H9 (cell line): ENCODE data around the gene UPK3A. TPM values are rescaled to one million over a fixed set of nuclear protein-coding genes. Genes with fewer than 3 reads are reported as not detected.

Experiments
- DNase-seq: peaks from one replicate; pipeline ENCODE4 v3.0.0-alpha.2; 2017
- H2AFZ ChIP-seq: one replicate; pipeline ENCODE4 v1.6.1; 2013; ENCODE audit warnings: mild to moderate bottlenecking, low read length, control low read depth, moderate library complexity
- H2AK5ac ChIP-seq: 2 replicates; pipeline ENCODE4 v1.6.1; 2013; ENCODE audit warnings: low read length, control low read depth, mixed read lengths; ENCODE audit not compliant: insufficient read length
- H2BK120ac ChIP-seq: one replicate; pipeline ENCODE4 v1.6.1; 2013; ENCODE audit warnings: low read depth, mild to moderate bottlenecking, low read length, control low read depth, inconsistent platforms; ENCODE audit not compliant: poor library complexity, severe bottlenecking
- H2BK12ac ChIP-seq: 2 replicates; pipeline ENCODE4 v1.6.1; 2013; ENCODE audit warnings: low read length, control low read depth, mixed read lengths, low read depth; ENCODE audit not compliant: insufficient read length
- H2BK15ac ChIP-seq: 2 replicates; pipeline ENCODE4 v1.6.1; 2013; ENCODE audit warnings: low read depth, low read length, control low read depth
- H2BK20ac ChIP-seq: one replicate; pipeline ENCODE4 v1.6.1; 2013; ENCODE audit warnings: low read depth, mild to moderate bottlenecking, low read length, control low read depth, inconsistent platforms; ENCODE audit not compliant: poor library complexity, severe bottlenecking
- H2BK5ac ChIP-seq: 2 replicates; pipeline ENCODE4 v1.6.1; 2013; ENCODE audit warnings: low read length, control low read depth, mixed read lengths; ENCODE audit not compliant: insufficient read length
- H3K14ac ChIP-seq: 2 replicates; pipeline ENCODE4 v1.6.1; 2013; ENCODE audit warnings: low read length, control low read depth; ENCODE audit not compliant: insufficient read depth
- H3K18ac ChIP-seq: 2 replicates; pipeline ENCODE4 v1.6.1; 2013; ENCODE audit warnings: low read depth, mild to moderate bottlenecking, mixed read lengths, low read length, control low read depth; ENCODE audit not compliant: insufficient read length
- H3K23ac ChIP-seq: 2 replicates; pipeline ENCODE4 v1.6.1; 2013; ENCODE audit warnings: low read length, control low read depth, mixed read lengths, low read depth; ENCODE audit not compliant: insufficient read length
- H3K23me2 ChIP-seq: 2 replicates; pipeline ENCODE4 v1.6.1; 2013; ENCODE audit warnings: low read depth, mild to moderate bottlenecking, mixed read lengths, low read length, control low read depth; ENCODE audit not compliant: insufficient read length, poor library complexity, severe bottlenecking
- H3K27ac ChIP-seq: 2 replicates; pipeline ENCODE4 v1.5.1; 2013; ENCODE audit warnings: low read length, control low read depth, mixed read lengths, low read depth; ENCODE audit not compliant: insufficient read length
- H3K27me3 ChIP-seq: 2 replicates; pipeline ENCODE4 v1.6.1; 2013; ENCODE audit warnings: low read length, control low read depth, inconsistent platforms; ENCODE audit not compliant: insufficient read depth
- H3K4ac ChIP-seq: 2 replicates; pipeline ENCODE4 v1.6.1; 2013; ENCODE audit warnings: low read depth, mild to moderate bottlenecking, control low read depth, inconsistent platforms, low read length, moderate library complexity
- H3K4me1 ChIP-seq: 2 replicates; pipeline ENCODE4 v1.6.1; 2013; ENCODE audit warnings: low read length, control low read depth, inconsistent platforms; ENCODE audit not compliant: insufficient read depth
- H3K4me2 ChIP-seq: 2 replicates; pipeline ENCODE4 v1.6.1; 2013; ENCODE audit warnings: low read length, control low read depth, mixed read lengths; ENCODE audit not compliant: insufficient read length, insufficient read depth
- H3K56ac ChIP-seq: 2 replicates; pipeline ENCODE4 v1.6.1; 2013; ENCODE audit warnings: low read depth, mild to moderate bottlenecking, mixed read lengths, low read length, control low read depth; ENCODE audit not compliant: insufficient read length
- H3K79me1 ChIP-seq: 2 replicates; pipeline ENCODE4 v1.6.1; 2013; ENCODE audit warnings: low read depth, mild to moderate bottlenecking, moderate library complexity, low read length, control low read depth, inconsistent platforms; ENCODE audit not compliant: insufficient read depth, poor library complexity, severe bottlenecking
- H3K79me2 ChIP-seq: 2 replicates; pipeline ENCODE4 v1.6.1; 2013; ENCODE audit warnings: low read length, control low read depth, inconsistent platforms; ENCODE audit not compliant: insufficient read depth
- H3K9ac ChIP-seq: 2 replicates; pipeline ENCODE4 v1.6.1; 2013; ENCODE audit warnings: low read length, control low read depth, mixed read lengths; ENCODE audit not compliant: insufficient read length; ENCODE audit errors: extremely low read depth
- H3K9me3 ChIP-seq: one replicate; pipeline ENCODE4 v1.6.1; 2013; ENCODE audit warnings: low read depth, low read length, inconsistent platforms; ENCODE audit not compliant: control insufficient read depth
- H3T11ph ChIP-seq: one replicate; pipeline ENCODE4 v1.6.1; 2013; ENCODE audit warnings: mild to moderate bottlenecking, low read length, control low read depth, inconsistent platforms
- H4K20me1 ChIP-seq: one replicate; pipeline ENCODE4 v1.6.1; 2013; ENCODE audit not compliant: control insufficient read depth, insufficient read length, insufficient read depth
- H4K5ac ChIP-seq: 2 replicates; pipeline ENCODE4 v1.6.1; 2013; ENCODE audit warnings: low read depth, mild to moderate bottlenecking, mixed read lengths, low read length, control low read depth; ENCODE audit not compliant: insufficient read length
- H4K8ac ChIP-seq: replicated peaks from 2 replicates; pipeline ENCODE4 v1.6.1; 2013; ENCODE audit warnings: low read length, control low read depth, mixed read lengths, low read depth; ENCODE audit not compliant: insufficient read length
- H4K91ac ChIP-seq: 2 replicates; pipeline ENCODE4 v1.6.1; 2013; ENCODE audit warnings: low read depth, mild to moderate bottlenecking, moderate library complexity, mixed read lengths, low read length, control low read depth; ENCODE audit not compliant: insufficient read length
- H3K27ac Mint-ChIP-seq, 3 experiments: 2 replicates in 2 of 3; 3 replicates in 1 of 3; pipeline ENCODE4 v1.8.0; 2020 to 2021; ENCODE audit warnings: mixed read lengths in 3 of 3, mild to moderate bottlenecking in 1 of 3, moderate library complexity in 1 of 3
- H3K27me3 Mint-ChIP-seq: 2 replicates; pipeline ENCODE4 v1.8.0; 2021; ENCODE audit warnings: low read depth, mild to moderate bottlenecking, moderate library complexity, mixed read lengths
- H3K36me3 Mint-ChIP-seq, 3 experiments: 2 replicates in 2 of 3; 3 replicates in 1 of 3; pipeline ENCODE4 v1.8.0; 2020 to 2021; ENCODE audit warnings: low read depth in 3 of 3, mixed read lengths in 3 of 3; ENCODE audit not compliant: insufficient read depth in 1 of 3
- H3K4me1 Mint-ChIP-seq, 2 experiments: 2 replicates each; pipeline ENCODE4 v1.8.0; 2020; ENCODE audit warnings: mixed read lengths in 2 of 2
- H3K4me3 Mint-ChIP-seq, 2 experiments: 2 replicates in 1 of 2; 3 replicates in 1 of 2; pipeline ENCODE4 v1.8.0; 2020 to 2021; ENCODE audit warnings: mild to moderate bottlenecking in 2 of 2, mixed read lengths in 2 of 2, moderate library complexity in 1 of 2
- H3K9me3 Mint-ChIP-seq, 2 experiments: 2 replicates in 1 of 2; 3 replicates in 1 of 2; pipeline ENCODE4 v1.8.0; 2020; ENCODE audit warnings: mild to moderate bottlenecking in 2 of 2, mixed read lengths in 2 of 2, moderate library complexity in 1 of 2
- CTCF ChIP-seq: fragments of 200-600 bp; sonication (generic); conservative IDR thresholded peaks from 3 replicates; pipeline ENCODE4 v1.8.0; 2021; ENCODE audit warnings: antibody characterized with exemption, mild to moderate bottlenecking
- WGBS: extraction: QIAGEN DNeasy Blood & Tissue Kit; methylation state at CpG from one replicate; pipeline ENCODE4 v1.1.7; 2013; ENCODE audit warnings: missing lambda C conversion rate, low lambda C conversion rate, mixed read lengths; ENCODE audit not compliant: insufficient read length; ENCODE audit errors: extremely low coverage; 5-methylcytosine and 5-hydroxymethylcytosine counted together
- total RNA-seq: library from RNA; stranded (reverse); gene quantifications from 2 replicates; pipeline ENCODE4 v1.2.1, GENCODE V29; 2021

UPK3A gene
- total RNA-seq, 1 experiment from 2014 or later, result not detected

- Histone ChIP-seq H2BK12ac (no peak overlapping the region), H4K5ac (no peak overlapping the region), H3K4me2 (peak overlapping the region; percentile 37), H3K79me2 (no peaks in the 10 kb centered on the region), H3K9me3 (no peaks in the 10 kb centered on the region), H4K8ac (no peak overlapping the region), H2AK5ac (no peak overlapping the region), H3K23ac (no peak overlapping the region), H3K4ac (no peak overlapping the region), H2BK15ac (no peak overlapping the region), H2BK20ac (no peak overlapping the region), H3K23me2 (peaks cover 14% of the 10 kb centered on the region), H2BK5ac (no peak overlapping the region), H3K14ac (peak overlapping the region; percentile 39; the same call in 1 of the 2 replicates), H3T11ph (no peak overlapping the region), H3K18ac (peak overlapping the region; percentile 56), H3K27me3 (no peaks in the 10 kb centered on the region), H3K4me1 (no peaks in the 10 kb centered on the region; the same call in 1 of the 2 replicates), H4K91ac (no peak overlapping the region), H3K79me1 (no peaks in the 10 kb centered on the region), H3K56ac (no peak overlapping the region), H4K20me1 (no peaks in the 10 kb centered on the region), H3K27ac (no peak overlapping the region), H2AFZ (no peak overlapping the region), H2BK120ac (no peak overlapping the region), H3K9ac (no peak overlapping the region)
- peaks cover 31% of the 10 kb centered on the region for H3K27me3 Mint-ChIP-seq
- no CpG with 5 or more reads among the region's 60 CpGs for WGBS
- H3K27ac Mint-ChIP-seq, result peak overlapping the region in 1 of 3 experiments; percentile 92; a peak in 2 of 7 replicates
- H3K4me1 Mint-ChIP-seq, result peaks cover 12 to 18% of the 10 kb centered on the region in 2 experiments
- H3K4me3 Mint-ChIP-seq, result peak overlapping the region; percentile 82 to 93
- no peaks in the 10 kb centered on the region for H3K36me3 Mint-ChIP-seq
- TF ChIP-seq CTCF, result peak; percentile 91
- H3K9me3 Mint-ChIP-seq, result no peaks in the 10 kb centered on the region
- peak; percentile 86 for DNase-seq
These were observed 15.5 kb upstream of the UPK3A start for GRCh38 chr22:45268958-45269844.
